WTC11 (cell line): ENCODE measurements around the gene KXD1. TPM values are rescaled to one million over a fixed set of nuclear protein-coding genes. Genes with fewer than 3 reads are reported as not detected.

Experiments used
- ATAC-seq: fragments of 200-7000 bp; cut with Tn5 transposase; 2 replicates; pipeline ENCODE4 v1.10.0; 2021; ENCODE audit warnings: mild to moderate bottlenecking, moderate library complexity
- CTCF ChIA-PET: fragments of 300-600 bp; sonication (Branson Sonifier 250); formaldehyde crosslinking; loops from one replicate; lab custom pipeline; 2021; ENCODE audit warnings: antibody characterized with exemption; lab: Charles Lee
- POLR2A ChIA-PET: fragments of 350-600 bp; sonication (Branson Sonifier 250); formaldehyde crosslinking; loops from one replicate; lab custom pipeline; 2021; ENCODE audit warnings: antibody characterized with exemption; lab: Charles Lee
- DNase-seq: peaks from one replicate; pipeline ENCODE4 v3.0.0; 2021; ENCODE audit warnings: low spot score
- H3K27ac Mint-ChIP-seq: 2 replicates; pipeline ENCODE4 v1.8.0; 2021; ENCODE audit warnings: mixed read lengths
- H3K27me3 Mint-ChIP-seq: 2 replicates; pipeline ENCODE4 v1.8.0; 2021; ENCODE audit warnings: low read depth, mild to moderate bottlenecking, moderate library complexity, mixed read lengths
- H3K36me3 Mint-ChIP-seq: 2 replicates; pipeline ENCODE4 v1.8.0; 2021; ENCODE audit warnings: mixed read lengths
- H3K4me1 Mint-ChIP-seq: 2 replicates; pipeline ENCODE4 v1.8.0; 2022; ENCODE audit warnings: mixed read lengths
- H3K4me3 Mint-ChIP-seq: 2 replicates; pipeline ENCODE4 v1.8.0; 2021; ENCODE audit warnings: mild to moderate bottlenecking, moderate library complexity, mixed read lengths
- H3K9me3 Mint-ChIP-seq: 2 replicates; pipeline ENCODE4 v1.8.0; 2021; ENCODE audit warnings: mixed read lengths
- E2F5 ChIP-seq: sonication (generic); formaldehyde crosslinking; IDR thresholded peaks from 2 replicates; pipeline ENCODE4 v1.8.1; 2022; ENCODE audit warnings: mild to moderate bottlenecking, moderate library complexity, missing genetic modification reagents
- ELF4 ChIP-seq: sonication (generic); formaldehyde crosslinking; IDR thresholded peaks from 2 replicates; pipeline ENCODE4 v1.8.1; 2022; ENCODE audit warnings: low read depth, mild to moderate bottlenecking, moderate library complexity, missing genetic modification reagents
- FOXJ3 ChIP-seq: sonication (generic); formaldehyde crosslinking; IDR thresholded peaks from 2 replicates; pipeline ENCODE4 v1.9.0; 2021; ENCODE audit warnings: missing genetic modification reagents, mild to moderate bottlenecking, borderline replicate concordance
- FOXP1 ChIP-seq: sonication (generic); formaldehyde crosslinking; IDR thresholded peaks from 2 replicates; pipeline ENCODE4 v1.8.0; 2022; ENCODE audit warnings: missing genetic modification reagents, mild to moderate bottlenecking, moderate library complexity, borderline replicate concordance
- GRHL2 ChIP-seq: fragments of 250-450 bp; sonication (Bioruptor Pico); IDR thresholded peaks from 2 replicates; pipeline ENCODE4 v1.8.0; 2022; ENCODE audit warnings: mild to moderate bottlenecking, moderate library complexity; ENCODE audit not compliant: insufficient replicate concordance, severe bottlenecking
- GTF2I ChIP-seq: fragments of 250-450 bp; sonication (Bioruptor Pico); conservative IDR thresholded peaks from 2 replicates; pipeline ENCODE4 v1.4.0; 2021; ENCODE audit warnings: mild to moderate bottlenecking
- KAT7 ChIP-seq: sonication (generic); formaldehyde crosslinking; IDR thresholded peaks from 2 replicates; pipeline ENCODE4 v1.8.1; 2023; ENCODE audit warnings: missing genetic modification reagents, mild to moderate bottlenecking, borderline replicate concordance
- NFATC4 ChIP-seq: fragments of 250-450 bp; sonication (Bioruptor Pico); IDR thresholded peaks from 2 replicates; pipeline ENCODE4 v1.9.0; 2021; ENCODE audit warnings: mild to moderate bottlenecking
- NFE2L1 ChIP-seq: sonication (generic); formaldehyde crosslinking; IDR thresholded peaks from 2 replicates; pipeline ENCODE4 v1.8.1; 2023; ENCODE audit warnings: missing genetic modification reagents
- OVOL2 ChIP-seq: fragments of 250-450 bp; sonication (Bioruptor Pico); IDR thresholded peaks from 2 replicates; pipeline ENCODE4 v1.9.0; 2021; ENCODE audit warnings: mild to moderate bottlenecking, borderline replicate concordance
- RELA ChIP-seq: sonication (generic); formaldehyde crosslinking; IDR thresholded peaks from 2 replicates; pipeline ENCODE4 v1.8.1; 2022; ENCODE audit warnings: missing genetic modification reagents, mild to moderate bottlenecking, borderline replicate concordance
- ZNF512 ChIP-seq: sonication (generic); formaldehyde crosslinking; IDR thresholded peaks from 2 replicates; pipeline ENCODE4 v1.8.1; 2022; ENCODE audit warnings: missing genetic modification reagents, borderline replicate concordance
- total RNA-seq: library from RNA; stranded (reverse); gene quantifications from 3 replicates; pipeline ENCODE4 v1.2.3, GENCODE V29; 2021
- TF ChIP-seq, protein P1 (sequence below): sonication (generic); formaldehyde crosslinking; IDR thresholded peaks from 2 replicates; pipeline ENCODE4 v1.8.1; 2023; ENCODE audit warnings: mild to moderate bottlenecking, missing genetic modification reagents, borderline replicate concordance
- TF ChIP-seq, protein P2 (sequence below): sonication (generic); formaldehyde crosslinking; IDR thresholded peaks from 2 replicates; pipeline ENCODE4 v1.8.0; 2023; ENCODE audit warnings: missing genetic modification reagents
- TF ChIP-seq, protein P3 (sequence below): sonication (generic); formaldehyde crosslinking; IDR thresholded peaks from 2 replicates; pipeline ENCODE4 v1.8.0; 2023; ENCODE audit warnings: mild to moderate bottlenecking, missing genetic modification reagents
- TF ChIP-seq, protein P4 (sequence below): fragments of 250-450 bp; sonication (Bioruptor Pico); IDR thresholded peaks from 2 replicates; pipeline ENCODE4 v1.8.0; 2021; ENCODE audit warnings: mild to moderate bottlenecking

The KXD1 gene
- total RNA-seq, 1 experiment from 2014 or later: 136 TPM

DNA sequence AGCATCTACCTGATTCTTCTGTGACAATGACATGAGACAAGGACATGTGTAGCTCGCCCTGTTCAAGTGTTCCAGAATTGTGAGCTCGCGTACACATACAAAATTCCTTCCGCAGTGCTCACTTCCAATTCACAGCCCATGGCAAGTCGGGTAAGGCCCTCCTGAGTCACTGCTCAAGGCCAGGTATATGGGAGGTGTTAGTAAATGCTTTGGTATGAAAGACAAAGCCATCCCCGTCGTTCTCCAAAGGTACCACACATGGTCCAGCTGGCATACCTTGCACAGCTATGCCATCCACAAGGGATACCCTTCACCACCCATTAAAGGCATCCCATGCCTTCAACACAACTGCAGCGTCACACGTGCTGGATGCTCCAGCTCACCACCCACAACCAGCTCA, 31.4 kb upstream of the KXD1 start:
- ChIA-PET POLR2A (interaction anchor here (0.7 kb wide), 1 partner anchor 24 kb away, joined by 3 read pairs; no protein-coding TSS in a partner anchor), CTCF (interaction anchor here (0.6 to 1.6 kb wide), 5 partner anchors 31 to 320 kb away, joined by 3 to 5 read pairs (median 4); no protein-coding TSS in a partner anchor)
- H3K4me1 Mint-ChIP-seq: peaks cover 5% of the 10 kb centered on the region; the same call in 1 of the 2 replicates
- peak overlapping the region; percentile 8; the same call in 1 of the 2 replicates for H3K27ac Mint-ChIP-seq
- TF ChIP-seq, protein P1, sequence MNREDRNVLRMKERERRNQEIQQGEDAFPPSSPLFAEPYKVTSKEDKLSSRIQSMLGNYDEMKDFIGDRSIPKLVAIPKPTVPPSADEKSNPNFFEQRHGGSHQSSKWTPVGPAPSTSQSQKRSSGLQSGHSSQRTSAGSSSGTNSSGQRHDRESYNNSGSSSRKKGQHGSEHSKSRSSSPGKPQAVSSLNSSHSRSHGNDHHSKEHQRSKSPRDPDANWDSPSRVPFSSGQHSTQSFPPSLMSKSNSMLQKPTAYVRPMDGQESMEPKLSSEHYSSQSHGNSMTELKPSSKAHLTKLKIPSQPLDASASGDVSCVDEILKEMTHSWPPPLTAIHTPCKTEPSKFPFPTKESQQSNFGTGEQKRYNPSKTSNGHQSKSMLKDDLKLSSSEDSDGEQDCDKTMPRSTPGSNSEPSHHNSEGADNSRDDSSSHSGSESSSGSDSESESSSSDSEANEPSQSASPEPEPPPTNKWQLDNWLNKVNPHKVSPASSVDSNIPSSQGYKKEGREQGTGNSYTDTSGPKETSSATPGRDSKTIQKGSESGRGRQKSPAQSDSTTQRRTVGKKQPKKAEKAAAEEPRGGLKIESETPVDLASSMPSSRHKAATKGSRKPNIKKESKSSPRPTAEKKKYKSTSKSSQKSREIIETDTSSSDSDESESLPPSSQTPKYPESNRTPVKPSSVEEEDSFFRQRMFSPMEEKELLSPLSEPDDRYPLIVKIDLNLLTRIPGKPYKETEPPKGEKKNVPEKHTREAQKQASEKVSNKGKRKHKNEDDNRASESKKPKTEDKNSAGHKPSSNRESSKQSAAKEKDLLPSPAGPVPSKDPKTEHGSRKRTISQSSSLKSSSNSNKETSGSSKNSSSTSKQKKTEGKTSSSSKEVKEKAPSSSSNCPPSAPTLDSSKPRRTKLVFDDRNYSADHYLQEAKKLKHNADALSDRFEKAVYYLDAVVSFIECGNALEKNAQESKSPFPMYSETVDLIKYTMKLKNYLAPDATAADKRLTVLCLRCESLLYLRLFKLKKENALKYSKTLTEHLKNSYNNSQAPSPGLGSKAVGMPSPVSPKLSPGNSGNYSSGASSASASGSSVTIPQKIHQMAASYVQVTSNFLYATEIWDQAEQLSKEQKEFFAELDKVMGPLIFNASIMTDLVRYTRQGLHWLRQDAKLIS (CRISPR knock-in tag): no peak
- TF ChIP-seq ELF4 (no peak), KAT7 (no peak), GRHL2 (CRISPR knock-in tag) (no peak), E2F5 (no peak), NFE2L1 (CRISPR knock-in tag) (no peak), GTF2I (CRISPR knock-in tag) (no peak), FOXJ3 (CRISPR knock-in tag) (no peak), ZNF512 (CRISPR knock-in tag) (no peak), RELA (no peak), FOXP1 (CRISPR knock-in tag) (no peak), OVOL2 (CRISPR knock-in tag) (no peak)
- TF ChIP-seq, protein P2, sequence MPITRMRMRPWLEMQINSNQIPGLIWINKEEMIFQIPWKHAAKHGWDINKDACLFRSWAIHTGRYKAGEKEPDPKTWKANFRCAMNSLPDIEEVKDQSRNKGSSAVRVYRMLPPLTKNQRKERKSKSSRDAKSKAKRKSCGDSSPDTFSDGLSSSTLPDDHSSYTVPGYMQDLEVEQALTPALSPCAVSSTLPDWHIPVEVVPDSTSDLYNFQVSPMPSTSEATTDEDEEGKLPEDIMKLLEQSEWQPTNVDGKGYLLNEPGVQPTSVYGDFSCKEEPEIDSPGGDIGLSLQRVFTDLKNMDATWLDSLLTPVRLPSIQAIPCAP (CRISPR knock-in tag): no peak
- TF ChIP-seq, protein P3, sequence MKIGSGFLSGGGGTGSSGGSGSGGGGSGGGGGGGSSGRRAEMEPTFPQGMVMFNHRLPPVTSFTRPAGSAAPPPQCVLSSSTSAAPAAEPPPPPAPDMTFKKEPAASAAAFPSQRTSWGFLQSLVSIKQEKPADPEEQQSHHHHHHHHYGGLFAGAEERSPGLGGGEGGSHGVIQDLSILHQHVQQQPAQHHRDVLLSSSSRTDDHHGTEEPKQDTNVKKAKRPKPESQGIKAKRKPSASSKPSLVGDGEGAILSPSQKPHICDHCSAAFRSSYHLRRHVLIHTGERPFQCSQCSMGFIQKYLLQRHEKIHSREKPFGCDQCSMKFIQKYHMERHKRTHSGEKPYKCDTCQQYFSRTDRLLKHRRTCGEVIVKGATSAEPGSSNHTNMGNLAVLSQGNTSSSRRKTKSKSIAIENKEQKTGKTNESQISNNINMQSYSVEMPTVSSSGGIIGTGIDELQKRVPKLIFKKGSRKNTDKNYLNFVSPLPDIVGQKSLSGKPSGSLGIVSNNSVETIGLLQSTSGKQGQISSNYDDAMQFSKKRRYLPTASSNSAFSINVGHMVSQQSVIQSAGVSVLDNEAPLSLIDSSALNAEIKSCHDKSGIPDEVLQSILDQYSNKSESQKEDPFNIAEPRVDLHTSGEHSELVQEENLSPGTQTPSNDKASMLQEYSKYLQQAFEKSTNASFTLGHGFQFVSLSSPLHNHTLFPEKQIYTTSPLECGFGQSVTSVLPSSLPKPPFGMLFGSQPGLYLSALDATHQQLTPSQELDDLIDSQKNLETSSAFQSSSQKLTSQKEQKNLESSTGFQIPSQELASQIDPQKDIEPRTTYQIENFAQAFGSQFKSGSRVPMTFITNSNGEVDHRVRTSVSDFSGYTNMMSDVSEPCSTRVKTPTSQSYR: no peak
- peaks cover 2% of the 10 kb centered on the region for H3K36me3 Mint-ChIP-seq
- no peaks in the 10 kb centered on the region for H3K27me3 Mint-ChIP-seq
- no peak for DNase-seq
- H3K9me3 Mint-ChIP-seq: no peaks in the 10 kb centered on the region
- ATAC-seq: no peak
- no peak overlapping the region for H3K4me3 Mint-ChIP-seq

DNA sequence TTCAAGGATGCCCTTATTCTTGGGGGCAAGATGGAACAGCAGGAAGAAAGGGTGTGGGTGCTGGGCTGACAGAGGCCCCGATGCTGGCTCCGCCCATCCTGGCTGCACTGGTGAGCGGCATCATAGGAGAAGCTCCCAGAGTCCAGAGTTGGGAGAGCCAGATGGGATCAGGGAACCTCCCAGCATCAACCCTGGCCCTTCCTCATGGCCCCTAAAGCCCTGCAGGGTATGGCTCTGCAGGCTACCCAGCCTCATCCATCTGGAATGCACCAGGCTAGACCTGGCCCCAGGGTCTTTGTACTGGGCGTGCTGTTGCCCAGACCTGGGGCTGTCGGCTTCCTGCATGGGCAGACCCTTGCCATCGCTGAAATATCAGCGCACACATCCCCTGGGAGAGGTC, 27.9 kb upstream of the KXD1 start:
- DNase-seq: no peak
- peaks cover 18% of the 10 kb centered on the region for H3K36me3 Mint-ChIP-seq
- no peaks in the 10 kb centered on the region for H3K27me3 Mint-ChIP-seq
- CTCF ChIA-PET: interaction anchor here (0.5 to 2.8 kb wide), 10 partner anchors 9 to 534 kb away, joined by 3 to 7 read pairs (median 4); partner anchors contain the start of genes SLC25A42 and UPF1
- H3K4me1 Mint-ChIP-seq: no peaks in the 10 kb centered on the region
- ATAC-seq: peak; percentile 60
- TF ChIP-seq, protein P4, sequence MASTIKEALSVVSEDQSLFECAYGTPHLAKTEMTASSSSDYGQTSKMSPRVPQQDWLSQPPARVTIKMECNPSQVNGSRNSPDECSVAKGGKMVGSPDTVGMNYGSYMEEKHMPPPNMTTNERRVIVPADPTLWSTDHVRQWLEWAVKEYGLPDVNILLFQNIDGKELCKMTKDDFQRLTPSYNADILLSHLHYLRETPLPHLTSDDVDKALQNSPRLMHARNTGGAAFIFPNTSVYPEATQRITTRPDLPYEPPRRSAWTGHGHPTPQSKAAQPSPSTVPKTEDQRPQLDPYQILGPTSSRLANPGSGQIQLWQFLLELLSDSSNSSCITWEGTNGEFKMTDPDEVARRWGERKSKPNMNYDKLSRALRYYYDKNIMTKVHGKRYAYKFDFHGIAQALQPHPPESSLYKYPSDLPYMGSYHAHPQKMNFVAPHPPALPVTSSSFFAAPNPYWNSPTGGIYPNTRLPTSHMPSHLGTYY (CRISPR knock-in tag): no peak
- TF ChIP-seq NFATC4: 0 out of 2 replicates have a peak, but pooled peaks have one; percentile 51
- no peak overlapping the region for H3K4me3 Mint-ChIP-seq
- POLR2A ChIA-PET: no interaction called here
- H3K27ac Mint-ChIP-seq: no peak overlapping the region; the same call in 1 of the 2 replicates
- no peaks in the 10 kb centered on the region for H3K9me3 Mint-ChIP-seq
